ENCODE measurements around the gene SLC13A3.

GRCh38 chr20:46689754-46690085, 38.5 kb upstream of the SLC13A3 start:
- TF ChIP-seq CTCF (IDR thresholded peaks at IDR 0.05): no peak
- no peak for TF ChIP-seq EP300 (IDR thresholded peaks at IDR 0.05)

All from tibial nerve (tissue), 4 donors.